ENCODE data around the gene SZT2.

DNA sequence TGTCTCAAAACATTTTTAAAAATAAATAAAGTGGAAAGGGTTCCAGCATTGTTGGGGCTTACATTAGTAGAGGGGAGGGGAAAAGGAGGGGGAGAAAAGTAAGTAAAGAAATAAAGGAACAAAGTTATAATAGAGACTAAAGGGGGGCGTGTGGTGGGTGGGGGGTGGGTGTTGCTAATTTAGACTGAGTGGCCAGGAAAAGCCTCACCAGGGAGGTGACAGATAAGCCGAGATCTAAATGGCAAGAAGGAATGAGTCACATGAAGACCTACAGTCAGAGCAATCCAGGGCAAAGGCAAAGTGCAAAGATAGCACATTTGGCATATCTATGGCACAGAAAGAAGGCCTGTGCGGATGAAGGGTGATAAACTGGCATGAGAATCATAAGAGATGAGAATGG is 44.6 kb upstream of the SZT2 start:
- TF ChIP-seq, protein P1, sequence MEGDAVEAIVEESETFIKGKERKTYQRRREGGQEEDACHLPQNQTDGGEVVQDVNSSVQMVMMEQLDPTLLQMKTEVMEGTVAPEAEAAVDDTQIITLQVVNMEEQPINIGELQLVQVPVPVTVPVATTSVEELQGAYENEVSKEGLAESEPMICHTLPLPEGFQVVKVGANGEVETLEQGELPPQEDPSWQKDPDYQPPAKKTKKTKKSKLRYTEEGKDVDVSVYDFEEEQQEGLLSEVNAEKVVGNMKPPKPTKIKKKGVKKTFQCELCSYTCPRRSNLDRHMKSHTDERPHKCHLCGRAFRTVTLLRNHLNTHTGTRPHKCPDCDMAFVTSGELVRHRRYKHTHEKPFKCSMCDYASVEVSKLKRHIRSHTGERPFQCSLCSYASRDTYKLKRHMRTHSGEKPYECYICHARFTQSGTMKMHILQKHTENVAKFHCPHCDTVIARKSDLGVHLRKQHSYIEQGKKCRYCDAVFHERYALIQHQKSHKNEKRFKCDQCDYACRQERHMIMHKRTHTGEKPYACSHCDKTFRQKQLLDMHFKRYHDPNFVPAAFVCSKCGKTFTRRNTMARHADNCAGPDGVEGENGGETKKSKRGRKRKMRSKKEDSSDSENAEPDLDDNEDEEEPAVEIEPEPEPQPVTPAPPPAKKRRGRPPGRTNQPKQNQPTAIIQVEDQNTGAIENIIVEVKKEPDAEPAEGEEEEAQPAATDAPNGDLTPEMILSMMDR (conservative IDR thresholded peaks at IDR 0.05 in 1 of 2, IDR thresholded peaks at IDR 0.05 in 1 of 2; ENCODE audit: low read depth in 1 of 2, low read length in 2 of 2): no peak
- no peak for TF ChIP-seq EZH2 (IDR thresholded peaks at IDR 0.05; ENCODE audit: low read length, missing control alignments)
